SH-SY5Y (cell line): ENCODE results near the gene TMEM128.

Experiments
- GATA2 ChIP-seq: IDR thresholded peaks from 2 replicates; pipeline ENCODE4 v1.6.1; 2011; ENCODE audit warnings: mild to moderate bottlenecking, low read depth, low read length
- GATA3 ChIP-seq: IDR thresholded peaks from 2 replicates; pipeline ENCODE4 v1.6.1; 2011; ENCODE audit warnings: low read depth, mild to moderate bottlenecking, low read length, moderate library complexity

The TMEM128 gene

GRCh38 chr4:4225915-4226605, 22.0 kb downstream of the TMEM128 start:
- TF ChIP-seq GATA2 (no peak), GATA3 (no peak)

- TF ChIP-seq GATA2 (no peak), GATA3 (no peak)
Observed at GRCh38 chr4:4217113-4217512, 30.9 kb downstream of the TMEM128 start.

- no peak for TF ChIP-seq GATA3
- no peak for TF ChIP-seq GATA2
Observed at GRCh38 chr4:4216648-4217047, 31.4 kb downstream of the TMEM128 start.

GRCh38 chr4:4206204-4206603, 41.8 kb downstream of the TMEM128 start:
- TF ChIP-seq GATA3 (no peak), GATA2 (no peak)

- TF ChIP-seq GATA2 (no peak), GATA3 (no peak)
Observed at GRCh38 chr4:4204401-4204745, 43.6 kb downstream of the TMEM128 start.

GRCh38 chr4:4203688-4204400, 44.2 kb downstream of the TMEM128 start:
- TF ChIP-seq GATA3: no peak
- TF ChIP-seq GATA2: no peak

GRCh38 chr4:4202510-4202909, 45.5 kb downstream of the TMEM128 start:
- TF ChIP-seq GATA2 (no peak), GATA3 (no peak)

GRCh38 chr4:4200624-4201023, 47.4 kb downstream of the TMEM128 start:
- TF ChIP-seq GATA3 (no peak), GATA2 (no peak)

- TF ChIP-seq GATA2 (no peak), GATA3 (no peak)
Observed at GRCh38 chr4:4195354-4195753, 52.7 kb downstream of the TMEM128 start.
